WERI-Rb-1 (cell line): ENCODE results near the gene RASSF10.

Experiments
- DNase-seq: peaks from one replicate; pipeline ENCODE4 v3.0.0-alpha.2; 2020
- H3K27ac ChIP-seq: fragments of 250-450 bp; sonication (Bioruptor Pico); 2 replicates; pipeline ENCODE4 v1.5.1; 2020; ENCODE audit warnings: mild to moderate bottlenecking, moderate library complexity
- H3K27me3 ChIP-seq: fragments of 250-450 bp; sonication (Bioruptor Pico); 2 replicates; pipeline ENCODE4 v1.5.1; 2021; ENCODE audit warnings: mild to moderate bottlenecking, low read depth, moderate library complexity; ENCODE audit not compliant: insufficient read depth, severe bottlenecking
- H3K36me3 ChIP-seq: fragments of 250-450 bp; sonication (Bioruptor Pico); 2 replicates; pipeline ENCODE4 v1.5.1; 2020; ENCODE audit warnings: mild to moderate bottlenecking, moderate library complexity
- H3K4me3 ChIP-seq: 2 replicates; pipeline ENCODE4 v1.5.1; 2011; ENCODE audit warnings: low read depth, mild to moderate bottlenecking, control low read depth, low read length
- H3K9me3 ChIP-seq: fragments of 250-450 bp; sonication (Bioruptor Pico); 2 replicates; pipeline ENCODE4 v1.5.1; 2021; ENCODE audit warnings: mild to moderate bottlenecking, moderate library complexity; ENCODE audit not compliant: severe bottlenecking
- TF ChIP-seq, protein P1 (sequence below): IDR thresholded peaks from 2 replicates; pipeline ENCODE4 v1.5.1; 2011; ENCODE audit warnings: low read depth, mild to moderate bottlenecking, control low read depth, inconsistent platforms, low read length

Gene RASSF10

DNA sequence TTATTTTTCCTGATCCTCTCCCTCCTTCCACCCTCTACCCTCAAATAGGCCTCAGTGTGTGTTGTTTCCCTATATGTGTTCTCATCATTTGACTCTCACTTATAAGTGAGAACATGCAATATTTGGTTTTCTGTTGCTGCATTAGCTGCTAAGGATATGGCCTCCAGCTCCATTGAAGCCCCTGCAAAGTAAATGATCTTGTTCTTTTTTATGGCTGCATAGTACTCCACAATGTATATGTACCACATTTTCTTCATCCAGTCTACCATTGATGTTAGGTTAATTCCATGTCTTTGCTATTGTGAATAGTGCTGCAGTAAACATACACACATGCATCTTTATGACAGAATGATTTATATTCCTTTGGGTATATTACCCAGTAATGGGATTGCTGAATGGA, 13.3 kb upstream of the RASSF10 start:
- H3K36me3 ChIP-seq: no peaks in the 10 kb centered on the region
- TF ChIP-seq, protein P1, sequence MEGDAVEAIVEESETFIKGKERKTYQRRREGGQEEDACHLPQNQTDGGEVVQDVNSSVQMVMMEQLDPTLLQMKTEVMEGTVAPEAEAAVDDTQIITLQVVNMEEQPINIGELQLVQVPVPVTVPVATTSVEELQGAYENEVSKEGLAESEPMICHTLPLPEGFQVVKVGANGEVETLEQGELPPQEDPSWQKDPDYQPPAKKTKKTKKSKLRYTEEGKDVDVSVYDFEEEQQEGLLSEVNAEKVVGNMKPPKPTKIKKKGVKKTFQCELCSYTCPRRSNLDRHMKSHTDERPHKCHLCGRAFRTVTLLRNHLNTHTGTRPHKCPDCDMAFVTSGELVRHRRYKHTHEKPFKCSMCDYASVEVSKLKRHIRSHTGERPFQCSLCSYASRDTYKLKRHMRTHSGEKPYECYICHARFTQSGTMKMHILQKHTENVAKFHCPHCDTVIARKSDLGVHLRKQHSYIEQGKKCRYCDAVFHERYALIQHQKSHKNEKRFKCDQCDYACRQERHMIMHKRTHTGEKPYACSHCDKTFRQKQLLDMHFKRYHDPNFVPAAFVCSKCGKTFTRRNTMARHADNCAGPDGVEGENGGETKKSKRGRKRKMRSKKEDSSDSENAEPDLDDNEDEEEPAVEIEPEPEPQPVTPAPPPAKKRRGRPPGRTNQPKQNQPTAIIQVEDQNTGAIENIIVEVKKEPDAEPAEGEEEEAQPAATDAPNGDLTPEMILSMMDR: no peak
- H3K4me3 ChIP-seq: no peak overlapping the region
- no peak overlapping the region for H3K27ac ChIP-seq
- DNase-seq: no peak
- peaks cover 48% of the 10 kb centered on the region for H3K27me3 ChIP-seq
- peaks cover 4% of the 10 kb centered on the region for H3K9me3 ChIP-seq

DNA sequence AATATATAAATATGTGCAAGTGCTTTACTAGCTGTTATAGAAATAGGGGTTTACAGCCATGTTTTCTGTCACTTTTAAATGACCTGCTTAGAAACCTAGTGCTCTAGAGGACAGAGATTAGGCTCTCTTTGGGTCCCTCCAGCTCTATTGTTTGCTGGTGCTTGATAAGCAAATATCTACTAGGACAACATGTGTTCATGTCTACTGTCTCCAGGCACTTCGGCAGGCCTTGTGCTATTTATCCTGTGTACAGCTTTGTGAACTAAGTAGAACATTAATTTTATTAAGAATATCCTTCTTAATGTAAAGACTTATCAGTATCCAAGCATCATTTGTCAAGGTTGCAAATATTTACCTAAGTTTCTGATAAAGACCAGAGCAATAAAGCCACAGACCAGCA, 11.9 kb upstream of the RASSF10 start:
- Histone ChIP-seq H3K27me3 (peaks cover 56% of the 10 kb centered on the region), H3K36me3 (no peaks in the 10 kb centered on the region), H3K27ac (no peak overlapping the region), H3K9me3 (peaks cover 4% of the 10 kb centered on the region), H3K4me3 (no peak overlapping the region)
- TF ChIP-seq, protein P1: no peak
- DNase-seq: no peak

DNA sequence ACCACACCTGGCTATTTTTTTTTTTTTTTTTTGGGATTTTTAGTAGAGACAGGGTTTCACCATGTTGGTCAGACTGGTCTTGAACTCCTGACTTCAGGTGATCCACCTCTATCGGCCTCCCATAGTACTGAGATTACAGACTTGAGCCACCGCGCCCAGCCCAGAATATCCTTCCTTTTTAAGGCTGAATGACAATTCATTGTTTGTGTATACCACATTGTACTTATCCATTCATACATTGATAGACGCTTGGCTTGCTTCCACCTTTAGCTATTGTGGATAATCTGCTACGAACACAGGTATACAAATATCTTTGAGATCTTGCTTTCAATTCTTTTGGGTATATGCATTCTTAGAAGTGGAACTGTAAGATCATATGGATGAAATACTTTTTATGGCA, 10.8 kb upstream of the RASSF10 start:
- Histone ChIP-seq H3K9me3 (peaks cover 4% of the 10 kb centered on the region), H3K27ac (no peak overlapping the region), H3K27me3 (peaks cover 60% of the 10 kb centered on the region), H3K36me3 (no peaks in the 10 kb centered on the region), H3K4me3 (no peak overlapping the region)
- TF ChIP-seq, protein P1: no peak
- DNase-seq: no peak

DNA sequence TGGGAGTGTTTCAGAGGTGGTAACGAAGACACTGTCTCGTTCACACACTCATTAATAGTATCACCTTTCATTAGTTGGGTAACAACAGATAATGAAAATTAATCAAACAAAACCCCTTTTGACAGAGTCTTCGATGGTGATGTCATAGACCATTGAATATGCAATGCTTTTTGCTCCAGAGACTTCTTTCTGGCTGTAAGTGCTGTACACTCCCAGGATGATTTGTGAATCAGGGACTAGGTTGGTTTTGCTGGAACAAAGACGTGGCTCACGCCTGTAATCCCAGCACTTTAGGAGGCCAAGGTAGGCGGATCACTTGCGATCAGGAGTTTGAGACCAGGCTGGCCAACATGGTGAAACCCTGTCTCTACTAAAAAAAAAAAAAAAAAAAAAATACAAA, 9.5 kb upstream of the RASSF10 start:
- peaks cover 61% of the 10 kb centered on the region for H3K27me3 ChIP-seq
- DNase-seq: no peak
- peaks cover 4% of the 10 kb centered on the region for H3K9me3 ChIP-seq
- no peaks in the 10 kb centered on the region for H3K36me3 ChIP-seq
- H3K4me3 ChIP-seq: no peak overlapping the region
- H3K27ac ChIP-seq: no peak overlapping the region
- TF ChIP-seq, protein P1: no peak

DNA sequence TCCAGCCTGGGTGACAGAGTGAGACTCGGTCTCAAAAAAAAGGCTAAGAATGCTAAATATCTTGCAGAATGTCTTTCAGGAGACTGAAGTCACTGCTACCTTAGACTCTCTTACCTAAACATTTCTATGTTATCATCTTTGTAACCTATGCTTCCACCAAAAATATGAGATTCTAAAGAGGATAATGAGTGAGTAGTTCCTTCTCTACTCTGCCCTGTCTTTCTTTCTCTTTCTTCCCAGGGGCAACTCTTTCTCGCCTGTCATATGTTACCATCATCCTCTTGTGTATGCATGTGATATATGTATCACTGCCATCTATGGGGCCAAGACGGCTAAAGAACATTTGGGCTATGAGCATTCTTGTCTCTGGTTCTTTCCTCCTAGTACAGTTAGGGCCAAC, 9.0 kb upstream of the RASSF10 start:
- no peak overlapping the region for H3K27ac ChIP-seq
- no peak overlapping the region for H3K4me3 ChIP-seq
- peaks cover 4% of the 10 kb centered on the region for H3K9me3 ChIP-seq
- no peak for DNase-seq
- peaks cover 65% of the 10 kb centered on the region for H3K27me3 ChIP-seq
- no peaks in the 10 kb centered on the region for H3K36me3 ChIP-seq
- TF ChIP-seq, protein P1: no peak

DNA sequence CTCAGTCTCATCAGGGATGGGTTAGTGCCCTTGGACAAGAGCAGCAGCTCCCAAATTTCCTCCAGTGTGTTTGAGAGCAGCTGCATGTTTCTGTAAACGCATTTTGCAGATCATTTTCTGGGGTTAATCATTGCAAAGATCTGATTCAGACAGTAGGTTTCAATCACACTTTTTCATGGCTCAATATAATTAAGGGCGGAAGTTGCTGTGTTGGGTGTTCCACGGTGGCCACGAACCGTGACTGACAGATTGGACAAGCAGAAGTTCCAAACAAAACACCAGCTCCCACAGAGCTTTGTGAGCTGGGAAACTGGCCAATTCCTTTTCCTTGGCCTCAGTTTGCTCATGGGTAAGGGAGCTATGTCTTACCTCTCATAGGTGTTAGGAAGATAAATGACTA, 8.4 kb upstream of the RASSF10 start:
- TF ChIP-seq, protein P1: no peak
- H3K36me3 ChIP-seq: no peaks in the 10 kb centered on the region
- peaks cover 3% of the 10 kb centered on the region for H3K9me3 ChIP-seq
- H3K27ac ChIP-seq: no peak overlapping the region
- DNase-seq: no peak
- H3K27me3 ChIP-seq: peaks cover 67% of the 10 kb centered on the region
- no peak overlapping the region for H3K4me3 ChIP-seq
